Left kidney (tissue), 2 donors: ENCODE results near the gene RO60. TPM values are rescaled to one million over a fixed set of nuclear protein-coding genes. Genes with fewer than 3 reads are reported as not detected.

Source experiments
- DNase-seq: peaks from one replicate; pipeline ENCODE4 v3.0.0-alpha.2; 2013
- polyA plus RNA-seq: library from polyadenylated mRNA; unstranded; fragments of 120-200 nt; gene quantifications from one replicate; pipeline ENCODE4 v1.2.1, GENCODE V29; 2013; ENCODE audit not compliant: insufficient read length

The RO60 gene
- polyA plus RNA-seq, 1 donor = 54.3 TPM

DNA sequence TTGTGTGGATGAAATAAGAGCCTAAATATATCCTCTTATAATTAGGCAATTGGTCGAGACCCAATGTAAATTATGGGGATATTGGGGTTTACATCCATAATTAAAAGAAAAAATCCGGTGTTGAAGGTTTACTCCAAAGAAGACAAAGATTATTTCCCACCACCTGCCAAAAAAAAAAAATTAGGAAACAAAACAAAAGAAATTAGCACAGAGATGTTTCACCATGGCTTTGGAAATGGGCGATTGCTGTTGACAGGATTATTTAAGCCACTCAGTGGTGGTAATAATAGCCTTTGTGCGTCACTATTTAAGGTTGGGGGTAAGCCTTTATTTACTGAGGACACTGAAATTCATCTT is 46.4 kb downstream of the RO60 start:
- DNase-seq = no peak

GRCh38 chr1:193108471-193108870 is 49.1 kb downstream of the RO60 start:
- no peak for DNase-seq

Other genes with a start within 250 kb of the RO60 start
- gene UCHL5, start 252 bp upstream of the RO60 start, polyA plus RNA-seq = 56.9 TPM
- gene GLRX2, start 45.8 kb downstream of the RO60 start, polyA plus RNA-seq = 15.8 TPM
- 50.6 TPM for gene CDC73, start 62.4 kb downstream of the RO60 start, polyA plus RNA-seq
- 13.8 TPM for gene B3GALT2, start 127.0 kb downstream of the RO60 start, polyA plus RNA-seq